HepG2 (cell line): ENCODE measurements around the gene EPB41L3. TPM values are rescaled to one million over a fixed set of nuclear protein-coding genes. Genes with fewer than 3 reads are reported as not detected.

ENCODE experiments used
- ATAC-seq: fragments of 200-7000 bp; cut with Tn5 transposase; 3 replicates; pipeline ENCODE4 v1.9.1; 2020; ENCODE audit warnings: mild to moderate bottlenecking, moderate library complexity
- BruUV-seq: library from RNA; stranded (reverse); fragments of 400-500 nt; replicated peaks from 2 replicates; lab custom pipeline; 2021; lab: Mats Ljungman, UMichigan
- CTCF ChIA-PET: fragments of 300-600 bp; formaldehyde crosslinking; extraction: SDS; loops from one replicate; lab custom pipeline; 2021; ENCODE audit warnings: low total read pairs, inconsistent platforms, low intra/inter-chr PET ratio; lab: Yijun Ruan, JAX
- POLR2A ChIA-PET: fragments of 350-600 bp; sonication (Branson Sonifier 250); formaldehyde crosslinking; loops from one replicate; lab custom pipeline; 2020; ENCODE audit warnings: antibody characterized with exemption, inconsistent platforms; lab: Yijun Ruan, JAX
- DNase-seq: peaks from one replicate; pipeline ENCODE4 v3.0.0-alpha.2; 2015; ENCODE audit warnings: low spot score
- FAIRE-seq: peaks from 3 replicates; lab custom pipeline; 2011; peaks lifted over from hg19 to GRCh38; lab: Jason Lieb, UNC
- H2AFZ ChIP-seq: one replicate; pipeline ENCODE4 v1.6.1; 2011; ENCODE audit warnings: low read length, inconsistent platforms
- H3K27ac ChIP-seq: fragments of 300-600 bp; 3 replicates; pipeline ENCODE4 v1.8.0; 2011; ENCODE audit warnings: mixed run types, mild to moderate bottlenecking, mixed read lengths, low read length, inconsistent platforms; ENCODE audit not compliant: insufficient read depth; ENCODE audit errors: extremely low read length
- H3K27me3 ChIP-seq, 2 experiments: fragments of 200-600 bp in 1 of 2; 2 replicates in 1 of 2; 3 replicates in 1 of 2; pipeline versions ENCODE4 v1.6.0 to v1.8.0; 2011; ENCODE audit warnings: low read length in 2 of 2, mild to moderate bottlenecking in 2 of 2, moderate library complexity in 2 of 2, inconsistent platforms in 1 of 2; ENCODE audit not compliant: insufficient read depth in 2 of 2, control insufficient read depth in 1 of 2
- H3K36me3 ChIP-seq, 2 experiments: fragments of 200-600 bp in 1 of 2; replicated peaks in 1 of 2; 2 replicates in 1 of 2; 3 replicates in 1 of 2; pipeline versions ENCODE4 v1.5.1 to v1.8.0; 2011; ENCODE audit warnings: low read length in 2 of 2, inconsistent platforms in 1 of 2; ENCODE audit not compliant: insufficient read depth in 2 of 2, control insufficient read depth in 1 of 2
- H3K4me1 ChIP-seq: 2 replicates; pipeline ENCODE4 v1.5.1; 2012; ENCODE audit warnings: low read length, inconsistent platforms; ENCODE audit not compliant: insufficient read depth
- H3K4me2 ChIP-seq: 2 replicates; pipeline ENCODE4 v1.6.0; 2011; ENCODE audit warnings: low read depth, low read length, inconsistent platforms
- H3K4me3 ChIP-seq, 3 experiments: fragments of 200-600 bp in 1 of 3; sonication (generic), shearing (Covaris generic) in 1 of 3; replicated peaks in 1 of 3; 2 replicates each; pipeline ENCODE4 v1.5.1; 2011 to 2016; ENCODE audit warnings: low read length in 3 of 3, inconsistent platforms in 2 of 3, low read depth in 2 of 3, mild to moderate bottlenecking in 2 of 3, control low read depth in 1 of 3, mixed read lengths in 1 of 3; ENCODE audit not compliant: insufficient read depth in 1 of 3
- H3K79me2 ChIP-seq: one replicate; pipeline ENCODE4 v1.6.1; 2011; ENCODE audit warnings: low read length, inconsistent platforms; ENCODE audit not compliant: insufficient read depth
- H3K9ac ChIP-seq: 2 replicates; pipeline ENCODE4 v1.6.0; 2011; ENCODE audit warnings: mild to moderate bottlenecking, low read depth, low read length, inconsistent platforms; ENCODE audit not compliant: insufficient read depth
- H3K9me3 ChIP-seq: 2 replicates; pipeline ENCODE4 v1.5.1; 2012; ENCODE audit warnings: mild to moderate bottlenecking, low read length
- H4K20me1 ChIP-seq: 2 replicates; pipeline ENCODE4 v1.6.0; 2011; ENCODE audit warnings: inconsistent platforms, mild to moderate bottlenecking, low read length, moderate library complexity; ENCODE audit not compliant: insufficient read depth
- FOXM1 ChIP-seq: sonication (generic); formaldehyde crosslinking; IDR thresholded peaks from 2 replicates; pipeline ENCODE4 v1.5.0; 2020; ENCODE audit warnings: missing genetic modification reagents
- GLI4 ChIP-seq: sonication (generic); formaldehyde crosslinking; IDR thresholded peaks from 2 replicates; pipeline ENCODE4 v1.5.1; 2020; ENCODE audit warnings: missing genetic modification reagents, mild to moderate bottlenecking, moderate library complexity, borderline replicate concordance
- MTA1 ChIP-seq: sonication (generic); formaldehyde crosslinking; IDR thresholded peaks from 2 replicates; pipeline ENCODE4 v1.4.0; 2020; ENCODE audit warnings: missing genetic modification reagents, mild to moderate bottlenecking, borderline replicate concordance
- NR0B2 ChIP-seq: sonication (generic); formaldehyde crosslinking; IDR thresholded peaks from 2 replicates; pipeline ENCODE4 v1.4.0; 2020; ENCODE audit warnings: mild to moderate bottlenecking, missing genetic modification reagents
- RAD21 ChIP-seq: fragments of 450-650 bp; formaldehyde crosslinking; IDR thresholded peaks from 2 replicates; pipeline ENCODE4 v1.5.0; 2020; ENCODE audit warnings: mild to moderate bottlenecking
- SNAI1 ChIP-seq: sonication (generic); formaldehyde crosslinking; IDR thresholded peaks from 2 replicates; pipeline ENCODE4 v1.5.0; 2020; ENCODE audit warnings: mild to moderate bottlenecking, missing genetic modification reagents, borderline replicate concordance
- ZBTB14 ChIP-seq: sonication (generic); formaldehyde crosslinking; IDR thresholded peaks from 2 replicates; pipeline ENCODE4 v1.4.0; 2020; ENCODE audit warnings: missing genetic modification reagents
- WGBS: methylation state at CpG from one replicate; pipeline ENCODE4 v1.1.6; 2017; ENCODE audit warnings: low lambda C conversion rate; 5-methylcytosine and 5-hydroxymethylcytosine counted together
- in situ Hi-C: cut with HindIII; loops from 2 replicates; pipeline ENCODE4 v1.10.0; 2017; ENCODE audit warnings: low pct_unique_long_range_greater_than_20kb; ENCODE audit not compliant: extremely low pct_ligation_motif_present
- intact Hi-C: fragments of 100-400 bp; cut with micrococcal nuclease; formaldehyde crosslinking; loops from one replicate; pipeline ENCODE4 v1.10.0; 2022; ENCODE audit not compliant: unreplicated experiment
- polyA plus RNA-seq, 8 experiments: library from polyadenylated mRNA; depleted of rRNA in 3 of 8; stranded (reverse) in 7 of 8; unstranded in 1 of 8; fragments of >200 nt; fragmentation: Illumina TruSeq in 4 of 8; extraction: Trizol in 4 of 8; gene quantifications; 2 replicates each; pipeline versions ENCODE4 v1.2.1 to v1.2.3, GENCODE V29; 2011 to 2016; ENCODE audit warnings: low read depth in 4 of 8, missing spikeins in 1 of 8, mixed read lengths in 1 of 8; ENCODE audit not compliant: insufficient read depth in 1 of 8
- total RNA-seq, 5 experiments: library from RNA; depleted of rRNA; stranded (reverse); fragments of >200 nt; fragmentation: Illumina TruSeq; extraction: Trizol; gene quantifications; 2 replicates each; pipeline ENCODE4 v1.2.3, GENCODE V29; 2016; ENCODE audit warnings: low read depth in 1 of 5
- TF ChIP-seq, protein P1 (sequence below): sonication (generic); formaldehyde crosslinking; IDR thresholded peaks from 2 replicates; pipeline ENCODE4 v1.4.0; 2020; ENCODE audit warnings: missing genetic modification reagents
- TF ChIP-seq, protein P2 (sequence below): IDR thresholded peaks from 2 replicates; pipeline ENCODE4 v1.6.1; 2016; ENCODE audit warnings: missing compliant biosample characterization, missing genetic modification reagents, borderline replicate concordance

EPB41L3 gene
- total and polyA plus RNA-seq, 2 of the 13 experiments (the other 11 are each of a cell fraction or from before 2014, with no cell fraction given), result not detected

DNA sequence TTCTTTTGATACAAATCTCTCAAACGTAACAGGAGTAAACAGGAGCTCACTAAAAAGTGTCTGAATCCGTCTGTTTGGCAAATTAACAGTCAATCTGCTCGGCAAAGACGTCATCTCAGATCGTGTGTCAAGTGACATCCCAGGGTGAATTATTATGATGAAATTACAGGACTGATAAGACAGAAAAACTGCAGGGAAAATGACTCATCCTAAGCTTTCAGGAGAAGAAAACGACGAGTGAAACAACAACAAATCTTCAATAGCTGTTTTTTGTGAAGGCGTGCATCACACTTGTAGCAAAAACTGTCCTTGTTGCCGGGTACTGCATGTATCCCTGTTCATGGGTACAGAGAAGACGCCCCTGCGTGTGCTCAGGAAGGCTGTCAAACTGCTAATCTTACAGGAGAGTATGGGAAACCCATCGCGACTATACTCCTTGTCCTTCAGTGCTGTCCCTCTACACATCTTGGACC lies 24.9 kb downstream of the EPB41L3 start:
- Histone ChIP-seq H3K79me2 (no peaks in the 10 kb centered on the region), H3K4me1 (no peaks in the 10 kb centered on the region), H3K27ac (no peak overlapping the region), H3K36me3 (no peaks in the 10 kb centered on the region), H3K9me3 (no peaks in the 10 kb centered on the region), H3K4me3 (no peak overlapping the region), H4K20me1 (no peaks in the 10 kb centered on the region), H3K9ac (no peak overlapping the region), H3K27me3 (peaks cover 0 to 17% of the 10 kb centered on the region in 2 experiments; a peak in 1 of 5 replicates), H3K4me2 (no peak overlapping the region), H2AFZ (no peak overlapping the region)
- FAIRE-seq (no peak), ATAC-seq (no peak), DNase-seq (no peak)
- no TSS peak for BruUV-seq
- CTCF ChIA-PET, result no interaction called here
- intact Hi-C loops (no loop called here), in situ Hi-C loops (no loop called here)
- POLR2A ChIA-PET, result no interaction called here
- 7% methylated on average over 13 of the region's 13 CpGs for WGBS
- TF ChIP-seq FOXM1 (CRISPR knock-in tag) (no peak), ZBTB14 (no peak), GLI4 (CRISPR knock-in tag) (no peak), MTA1 (CRISPR knock-in tag) (no peak), SNAI1 (no peak), NR0B2 (no peak), RAD21 (CRISPR knock-in tag) (no peak)
- TF ChIP-seq, protein P1, sequence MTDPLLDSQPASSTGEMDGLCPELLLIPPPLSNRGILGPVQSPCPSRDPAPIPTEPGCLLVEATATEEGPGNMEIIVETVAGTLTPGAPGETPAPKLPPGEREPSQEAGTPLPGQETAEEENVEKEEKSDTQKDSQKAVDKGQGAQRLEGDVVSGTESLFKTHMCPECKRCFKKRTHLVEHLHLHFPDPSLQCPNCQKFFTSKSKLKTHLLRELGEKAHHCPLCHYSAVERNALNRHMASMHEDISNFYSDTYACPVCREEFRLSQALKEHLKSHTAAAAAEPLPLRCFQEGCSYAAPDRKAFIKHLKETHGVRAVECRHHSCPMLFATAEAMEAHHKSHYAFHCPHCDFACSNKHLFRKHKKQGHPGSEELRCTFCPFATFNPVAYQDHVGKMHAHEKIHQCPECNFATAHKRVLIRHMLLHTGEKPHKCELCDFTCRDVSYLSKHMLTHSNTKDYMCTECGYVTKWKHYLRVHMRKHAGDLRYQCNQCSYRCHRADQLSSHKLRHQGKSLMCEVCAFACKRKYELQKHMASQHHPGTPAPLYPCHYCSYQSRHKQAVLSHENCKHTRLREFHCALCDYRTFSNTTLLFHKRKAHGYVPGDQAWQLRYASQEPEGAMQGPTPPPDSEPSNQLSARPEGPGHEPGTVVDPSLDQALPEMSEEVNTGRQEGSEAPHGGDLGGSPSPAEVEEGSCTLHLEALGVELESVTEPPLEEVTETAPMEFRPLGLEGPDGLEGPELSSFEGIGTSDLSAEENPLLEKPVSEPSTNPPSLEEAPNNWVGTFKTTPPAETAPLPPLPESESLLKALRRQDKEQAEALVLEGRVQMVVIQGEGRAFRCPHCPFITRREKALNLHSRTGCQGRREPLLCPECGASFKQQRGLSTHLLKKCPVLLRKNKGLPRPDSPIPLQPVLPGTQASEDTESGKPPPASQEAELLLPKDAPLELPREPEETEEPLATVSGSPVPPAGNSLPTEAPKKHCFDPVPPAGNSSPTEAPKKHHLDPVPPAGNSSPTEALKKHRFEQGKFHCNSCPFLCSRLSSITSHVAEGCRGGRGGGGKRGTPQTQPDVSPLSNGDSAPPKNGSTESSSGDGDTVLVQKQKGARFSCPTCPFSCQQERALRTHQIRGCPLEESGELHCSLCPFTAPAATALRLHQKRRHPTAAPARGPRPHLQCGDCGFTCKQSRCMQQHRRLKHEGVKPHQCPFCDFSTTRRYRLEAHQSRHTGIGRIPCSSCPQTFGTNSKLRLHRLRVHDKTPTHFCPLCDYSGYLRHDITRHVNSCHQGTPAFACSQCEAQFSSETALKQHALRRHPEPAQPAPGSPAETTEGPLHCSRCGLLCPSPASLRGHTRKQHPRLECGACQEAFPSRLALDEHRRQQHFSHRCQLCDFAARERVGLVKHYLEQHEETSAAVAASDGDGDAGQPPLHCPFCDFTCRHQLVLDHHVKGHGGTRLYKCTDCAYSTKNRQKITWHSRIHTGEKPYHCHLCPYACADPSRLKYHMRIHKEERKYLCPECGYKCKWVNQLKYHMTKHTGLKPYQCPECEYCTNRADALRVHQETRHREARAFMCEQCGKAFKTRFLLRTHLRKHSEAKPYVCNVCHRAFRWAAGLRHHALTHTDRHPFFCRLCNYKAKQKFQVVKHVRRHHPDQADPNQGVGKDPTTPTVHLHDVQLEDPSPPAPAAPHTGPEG (CRISPR knock-in tag), result no peak
- TF ChIP-seq, protein P2, sequence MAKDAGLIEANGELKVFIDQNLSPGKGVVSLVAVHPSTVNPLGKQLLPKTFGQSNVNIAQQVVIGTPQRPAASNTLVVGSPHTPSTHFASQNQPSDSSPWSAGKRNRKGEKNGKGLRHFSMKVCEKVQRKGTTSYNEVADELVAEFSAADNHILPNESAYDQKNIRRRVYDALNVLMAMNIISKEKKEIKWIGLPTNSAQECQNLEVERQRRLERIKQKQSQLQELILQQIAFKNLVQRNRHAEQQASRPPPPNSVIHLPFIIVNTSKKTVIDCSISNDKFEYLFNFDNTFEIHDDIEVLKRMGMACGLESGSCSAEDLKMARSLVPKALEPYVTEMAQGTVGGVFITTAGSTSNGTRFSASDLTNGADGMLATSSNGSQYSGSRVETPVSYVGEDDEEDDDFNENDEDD (CRISPR knock-in tag), result no peak
